HL-60 (cell line): Measurements from ENCODE around the gene ENOX1.

ENCODE experiments used
- DNase-seq, 2 experiments: peaks; one replicate each; pipeline ENCODE4 v3.0.0-alpha.2; 2010 to 2020; ENCODE audit warnings: low read depth in 1 of 2, low spot score in 1 of 2
- H3K27ac ChIP-seq: fragments of 250-450 bp; sonication (Bioruptor Pico); replicated peaks from 2 replicates; pipeline ENCODE4 v1.5.1; 2020; ENCODE audit warnings: mild to moderate bottlenecking, moderate library complexity
- H3K27me3 ChIP-seq: fragments of 250-450 bp; sonication (Bioruptor Pico); 2 replicates; pipeline ENCODE4 v1.5.1; 2021; ENCODE audit warnings: mild to moderate bottlenecking, moderate library complexity; ENCODE audit not compliant: insufficient read depth, poor library complexity, severe bottlenecking
- H3K4me3 ChIP-seq: replicated peaks from 2 replicates; pipeline ENCODE4 v1.5.1; 2011; ENCODE audit warnings: mild to moderate bottlenecking, control low read depth, low read length; ENCODE audit not compliant: insufficient read depth
- CTCF ChIP-seq: IDR thresholded peaks from one replicate; pipeline ENCODE4 v1.5.1; 2011; ENCODE audit warnings: low read length, control low read depth, inconsistent platforms; ENCODE audit not compliant: insufficient read depth
- GABPA ChIP-seq: IDR thresholded peaks from 2 replicates; pipeline ENCODE4 v1.6.1; 2012; ENCODE audit warnings: low read depth
- POLR2AphosphoS5 ChIP-seq: IDR thresholded peaks from 2 replicates; pipeline ENCODE4 v1.6.1; 2012; ENCODE audit warnings: low read depth
- SPI1 ChIP-seq: IDR thresholded peaks from 2 replicates; pipeline ENCODE4 v1.6.1; 2012; ENCODE audit warnings: low read depth, mild to moderate bottlenecking, borderline replicate concordance
- TF ChIP-seq, protein P1 (sequence below): IDR thresholded peaks from 2 replicates; pipeline ENCODE4 v1.6.1; 2012; ENCODE audit warnings: low read depth; ENCODE audit not compliant: insufficient replicate concordance

Gene ENOX1

GRCh38 chr13:43773602-43774001 lies 13.2 kb downstream of the ENOX1 start:
- H3K27me3 ChIP-seq, result peaks cover 3% of the 10 kb centered on the region
- H3K4me3 ChIP-seq, result no peak overlapping the region
- H3K27ac ChIP-seq, result no peak overlapping the region
- no peak for DNase-seq
- TF ChIP-seq CTCF, result no peak
- no peak for TF ChIP-seq POLR2AphosphoS5
- TF ChIP-seq GABPA, result no peak
- TF ChIP-seq, protein P1, sequence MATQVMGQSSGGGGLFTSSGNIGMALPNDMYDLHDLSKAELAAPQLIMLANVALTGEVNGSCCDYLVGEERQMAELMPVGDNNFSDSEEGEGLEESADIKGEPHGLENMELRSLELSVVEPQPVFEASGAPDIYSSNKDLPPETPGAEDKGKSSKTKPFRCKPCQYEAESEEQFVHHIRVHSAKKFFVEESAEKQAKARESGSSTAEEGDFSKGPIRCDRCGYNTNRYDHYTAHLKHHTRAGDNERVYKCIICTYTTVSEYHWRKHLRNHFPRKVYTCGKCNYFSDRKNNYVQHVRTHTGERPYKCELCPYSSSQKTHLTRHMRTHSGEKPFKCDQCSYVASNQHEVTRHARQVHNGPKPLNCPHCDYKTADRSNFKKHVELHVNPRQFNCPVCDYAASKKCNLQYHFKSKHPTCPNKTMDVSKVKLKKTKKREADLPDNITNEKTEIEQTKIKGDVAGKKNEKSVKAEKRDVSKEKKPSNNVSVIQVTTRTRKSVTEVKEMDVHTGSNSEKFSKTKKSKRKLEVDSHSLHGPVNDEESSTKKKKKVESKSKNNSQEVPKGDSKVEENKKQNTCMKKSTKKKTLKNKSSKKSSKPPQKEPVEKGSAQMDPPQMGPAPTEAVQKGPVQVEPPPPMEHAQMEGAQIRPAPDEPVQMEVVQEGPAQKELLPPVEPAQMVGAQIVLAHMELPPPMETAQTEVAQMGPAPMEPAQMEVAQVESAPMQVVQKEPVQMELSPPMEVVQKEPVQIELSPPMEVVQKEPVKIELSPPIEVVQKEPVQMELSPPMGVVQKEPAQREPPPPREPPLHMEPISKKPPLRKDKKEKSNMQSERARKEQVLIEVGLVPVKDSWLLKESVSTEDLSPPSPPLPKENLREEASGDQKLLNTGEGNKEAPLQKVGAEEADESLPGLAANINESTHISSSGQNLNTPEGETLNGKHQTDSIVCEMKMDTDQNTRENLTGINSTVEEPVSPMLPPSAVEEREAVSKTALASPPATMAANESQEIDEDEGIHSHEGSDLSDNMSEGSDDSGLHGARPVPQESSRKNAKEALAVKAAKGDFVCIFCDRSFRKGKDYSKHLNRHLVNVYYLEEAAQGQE, result no peak
- no peak for TF ChIP-seq SPI1

DNA sequence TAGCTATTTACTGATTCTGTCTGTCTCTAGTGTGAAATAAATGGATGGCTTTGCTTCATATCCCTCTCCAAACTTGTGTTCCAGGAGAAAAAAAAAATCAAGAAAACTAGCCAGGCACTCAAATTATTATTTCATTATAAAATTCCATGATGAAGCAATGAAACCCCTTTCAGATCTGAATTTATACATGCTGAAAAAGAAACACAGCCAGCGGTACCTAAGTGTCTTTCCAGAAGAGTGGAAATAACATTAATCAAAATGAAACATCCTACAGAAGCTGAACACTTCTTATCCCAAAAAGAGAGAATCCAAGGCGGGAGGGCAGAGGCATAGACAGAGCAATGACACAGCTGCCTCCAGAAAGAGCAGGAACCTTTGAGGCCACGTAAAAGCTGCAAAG lies 15.9 kb downstream of the ENOX1 start:
- no peak overlapping the region for H3K4me3 ChIP-seq
- no peaks in the 10 kb centered on the region for H3K27me3 ChIP-seq
- H3K27ac ChIP-seq, result no peak overlapping the region
- no peak for DNase-seq
- no peak for TF ChIP-seq POLR2AphosphoS5

- no peak for DNase-seq
- no peak for TF ChIP-seq POLR2AphosphoS5
- no peak for TF ChIP-seq CTCF
- no peak for TF ChIP-seq SPI1
- no peak for TF ChIP-seq GABPA
- TF ChIP-seq, protein P1, result no peak
- H3K27ac ChIP-seq, result no peak overlapping the region
Observed at GRCh38 chr13:43769529-43769928, 17.2 kb downstream of the ENOX1 start.

GRCh38 chr13:43767341-43767931 lies 19.3 kb downstream of the ENOX1 start:
- TF ChIP-seq CTCF, result no peak
- TF ChIP-seq POLR2AphosphoS5, result no peak
- TF ChIP-seq, protein P1, result no peak
- no peak for TF ChIP-seq GABPA
- no peak for TF ChIP-seq SPI1
- no peak for DNase-seq
- H3K4me3 ChIP-seq, result no peak overlapping the region
- no peaks in the 10 kb centered on the region for H3K27me3 ChIP-seq
- H3K27ac ChIP-seq, result no peak overlapping the region

More at GRCh38 chr13:43769529-43769928, 17.2 kb downstream of the ENOX1 start:
- Histone ChIP-seq H3K4me3 (no peak overlapping the region), H3K27me3 (no peaks in the 10 kb centered on the region)
